Stimulated activated naive CD4-positive, alpha-beta T cell (primary cell): ENCODE data around the gene FUNDC2.
A peak's percentile ranks its signal among the peaks of the same experiment; 100 is the strongest.

Experiments
- DNase-seq, 6 experiments: peaks; one replicate each; lab custom pipeline; 2025; lab: John Stamatoyannopoulos, UW

FUNDC2 gene

DNA sequence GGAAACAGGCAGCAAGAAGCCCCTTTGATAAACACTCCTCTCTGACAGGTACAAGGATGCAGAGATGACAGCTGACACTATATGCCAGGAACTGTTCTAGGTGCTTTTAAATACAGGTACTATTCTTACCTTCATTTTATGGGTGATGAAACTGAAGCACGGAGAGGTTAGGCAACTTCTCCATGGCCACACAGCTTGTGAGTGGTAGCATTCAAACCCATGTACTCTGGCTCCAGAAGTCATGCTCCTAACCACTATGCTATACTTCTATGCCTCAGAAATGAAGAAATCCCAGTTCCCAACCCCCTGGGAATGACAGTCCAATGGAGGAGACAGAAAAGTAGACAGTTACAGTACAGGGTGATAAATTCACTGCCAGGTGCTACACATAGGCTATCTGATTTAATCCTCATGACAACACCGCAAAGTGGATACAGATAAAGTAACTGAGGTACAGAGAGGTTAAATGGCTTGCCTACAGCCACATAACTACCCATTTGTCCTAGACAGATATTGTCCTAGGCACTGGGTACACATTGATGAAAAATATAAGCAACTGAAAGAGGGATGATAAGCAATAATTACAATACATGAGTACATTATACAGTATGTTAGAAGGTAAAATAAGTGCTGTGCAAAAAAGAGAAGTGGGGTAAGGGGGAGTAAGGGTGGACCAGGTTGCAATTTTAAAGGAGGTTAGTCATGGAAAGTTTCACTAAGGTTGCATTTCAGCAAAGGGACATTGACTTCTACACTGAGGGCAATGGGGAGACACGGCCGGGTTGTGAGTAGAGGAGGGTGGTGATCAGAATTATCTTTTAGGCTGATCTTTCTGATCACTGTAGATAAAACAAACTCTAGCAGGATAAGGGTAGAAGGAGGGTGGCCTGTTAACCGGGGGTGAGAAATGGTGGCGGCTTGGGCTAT lies 2.5 kb upstream of the FUNDC2 start:
- DNase-seq = no peak

DNA sequence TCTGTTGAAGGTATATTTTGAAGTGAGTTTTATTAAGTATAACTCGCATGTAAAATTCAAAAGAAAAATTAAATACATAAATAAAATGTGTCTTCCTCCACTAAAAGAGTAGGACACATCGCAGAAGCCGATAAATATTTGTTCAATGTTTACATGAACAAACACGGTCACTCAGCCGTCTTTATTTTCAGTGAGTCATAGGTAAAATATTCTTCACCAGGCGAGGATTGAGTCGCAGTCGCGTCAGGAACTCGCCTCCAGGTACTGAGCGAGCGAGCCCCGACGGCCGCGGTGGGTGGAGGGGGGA lies 271 bp upstream of the FUNDC2 start:
- no peak for DNase-seq

GRCh38 chrX:155027509-155028066 lies 944 bp downstream of the FUNDC2 start:
- peak in 1 of 6 experiments; percentile 8 for DNase-seq

DNA sequence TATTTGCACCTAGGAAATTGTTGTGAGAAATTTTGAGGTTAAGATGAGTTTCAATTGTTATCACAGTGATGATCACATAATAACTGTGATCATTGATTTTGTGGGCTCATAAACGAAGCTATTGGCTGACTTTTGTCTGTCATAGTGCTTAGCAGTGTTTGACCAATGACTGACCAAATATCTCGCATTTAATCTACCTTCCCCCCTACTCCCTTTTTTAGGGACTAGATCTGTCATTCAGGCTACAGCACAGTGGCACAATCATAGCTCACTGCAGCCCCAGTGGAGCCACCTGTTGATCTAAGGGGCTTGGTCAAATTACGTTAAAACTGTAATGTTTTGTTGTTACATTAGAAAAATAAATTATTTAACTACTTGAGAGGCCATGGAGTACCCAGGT lies 1.5 kb downstream of the FUNDC2 start:
- DNase-seq = no peak

- no peak for DNase-seq
Observed at GRCh38 chrX:155028877-155029291, 2.2 kb downstream of the FUNDC2 start.

- no peak for DNase-seq
Observed at GRCh38 chrX:155031657-155032056, 5.0 kb downstream of the FUNDC2 start.

DNA sequence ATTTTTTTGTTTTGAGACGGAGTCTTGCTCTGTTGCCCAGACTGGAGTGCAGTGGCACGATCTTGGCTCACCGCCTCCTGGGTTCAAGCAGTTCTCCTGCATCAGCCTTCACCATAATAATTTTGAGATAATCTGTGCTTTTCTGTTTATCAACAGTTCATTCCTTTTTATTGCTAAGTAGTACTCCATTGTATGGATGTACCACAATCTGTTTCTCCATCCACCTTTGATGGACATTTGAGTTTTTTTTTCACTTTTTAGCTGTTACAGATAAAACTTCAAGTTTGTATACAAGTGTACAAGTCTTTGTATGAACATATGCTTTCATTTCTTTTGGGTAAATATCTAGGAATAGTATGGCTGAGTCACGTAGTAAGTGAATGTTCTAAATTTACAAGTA lies 9.0 kb downstream of the FUNDC2 start:
- DNase-seq = no peak

- no peak for DNase-seq
Observed at GRCh38 chrX:155046129-155046810, 19.6 kb downstream of the FUNDC2 start.

GRCh38 chrX:155046811-155047528 lies 20.3 kb downstream of the FUNDC2 start:
- no peak for DNase-seq

DNA sequence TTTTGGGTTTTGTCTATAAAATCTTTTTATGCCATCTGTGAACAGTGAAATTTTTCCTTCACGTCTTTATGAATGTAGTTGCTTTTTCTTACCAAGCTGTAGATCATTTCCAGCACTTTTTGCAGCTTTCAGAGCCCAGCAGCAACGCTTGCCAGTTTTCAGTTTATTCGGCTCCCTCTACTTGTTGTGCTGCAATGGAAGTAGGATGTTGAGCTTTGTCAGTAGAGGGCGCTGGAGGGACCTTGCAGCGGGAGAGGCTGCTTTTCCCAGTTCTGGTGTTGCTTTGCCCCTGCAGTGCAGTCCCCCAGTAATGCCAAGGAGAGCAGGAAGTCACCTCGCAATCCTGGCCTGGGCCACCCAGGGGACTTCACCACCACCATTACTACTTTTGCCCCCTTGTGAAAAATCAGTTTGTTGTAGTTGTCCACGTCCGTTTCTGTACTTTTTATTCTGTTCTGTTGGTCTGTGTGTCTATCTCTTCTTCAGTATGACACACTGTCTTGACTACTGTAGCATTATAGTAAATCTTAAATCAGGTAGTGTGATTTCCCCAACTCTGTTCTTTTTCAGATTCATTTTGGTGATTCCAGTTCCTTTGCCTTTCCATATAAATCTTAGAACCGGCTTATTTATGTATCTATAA lies 22.5 kb downstream of the FUNDC2 start:
- DNase-seq = peak; percentile 2 to 54 (median 41)

- DNase-seq = no peak
Observed at GRCh38 chrX:155052738-155053498, 26.3 kb downstream of the FUNDC2 start.

- DNase-seq = no peak
Observed at GRCh38 chrX:155053656-155054055, 27.0 kb downstream of the FUNDC2 start.

- DNase-seq = no peak
Observed at GRCh38 chrX:155054255-155054654, 27.6 kb downstream of the FUNDC2 start.

- no peak for DNase-seq
Observed at GRCh38 chrX:155055494-155055893, 28.9 kb downstream of the FUNDC2 start.

DNA sequence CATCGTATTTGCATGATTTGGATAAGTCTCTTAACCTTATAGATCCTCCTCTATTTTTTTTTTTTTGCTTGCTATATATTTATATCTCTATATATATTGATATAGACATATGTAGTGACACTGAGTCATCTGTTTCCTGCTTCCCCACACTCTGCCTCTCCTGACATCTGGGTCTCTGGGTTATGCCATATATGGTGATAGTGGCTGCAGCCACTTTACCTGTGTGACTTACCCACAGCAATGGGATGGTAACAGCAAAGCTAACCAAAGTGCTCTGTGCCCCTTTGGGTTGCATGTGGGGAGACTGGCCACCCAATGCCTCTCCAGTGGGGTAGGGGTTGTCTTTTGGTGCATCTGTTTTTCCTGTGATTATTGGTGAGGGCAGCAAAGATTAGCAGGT lies 29.8 kb downstream of the FUNDC2 start:
- DNase-seq = no peak

DNA sequence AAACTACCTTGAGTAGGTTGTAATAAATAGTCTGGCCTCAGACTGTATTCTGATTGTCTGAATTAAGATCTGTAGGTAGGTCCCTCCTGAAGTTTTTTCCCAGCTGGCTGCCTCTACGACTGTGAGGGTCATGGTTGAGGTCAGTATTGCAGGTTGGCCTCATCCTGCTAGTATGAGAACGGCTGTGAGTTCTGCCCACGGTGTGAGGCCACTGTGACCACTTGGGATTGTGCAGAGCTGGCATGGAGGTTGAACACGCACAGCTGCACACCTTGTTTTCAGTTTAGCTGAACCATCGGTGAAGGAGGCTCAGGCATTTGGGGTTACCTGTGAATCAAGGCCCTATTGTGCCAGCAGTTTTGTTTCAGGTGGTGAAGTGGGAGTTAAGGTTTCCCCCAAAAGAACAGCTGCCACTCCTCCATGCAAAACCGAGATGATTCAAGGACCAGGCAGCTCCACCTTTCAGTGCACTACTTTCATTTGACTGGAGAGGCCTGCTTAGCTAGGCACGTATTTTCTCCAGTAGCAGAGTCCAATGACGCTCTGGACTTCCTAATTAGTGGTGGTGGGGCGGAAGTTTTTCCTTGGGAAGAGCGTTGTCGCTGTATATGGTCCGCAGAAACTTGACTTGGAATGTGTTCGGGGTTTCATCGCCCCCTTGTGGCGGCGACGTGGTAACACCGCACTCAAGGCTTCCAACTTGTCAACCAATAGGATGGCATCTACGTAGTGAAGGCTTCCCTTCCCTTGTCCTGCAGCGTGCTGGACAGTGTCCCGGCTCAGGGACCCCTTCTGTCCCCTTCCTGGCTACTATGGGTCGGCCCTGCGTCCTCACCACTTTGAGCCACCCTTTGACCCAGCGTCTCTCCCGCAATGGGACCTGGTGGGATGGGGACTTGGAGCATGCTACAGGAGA lies 30.5 kb downstream of the FUNDC2 start:
- peak; percentile 14 to 55 (median 43) for DNase-seq

DNA sequence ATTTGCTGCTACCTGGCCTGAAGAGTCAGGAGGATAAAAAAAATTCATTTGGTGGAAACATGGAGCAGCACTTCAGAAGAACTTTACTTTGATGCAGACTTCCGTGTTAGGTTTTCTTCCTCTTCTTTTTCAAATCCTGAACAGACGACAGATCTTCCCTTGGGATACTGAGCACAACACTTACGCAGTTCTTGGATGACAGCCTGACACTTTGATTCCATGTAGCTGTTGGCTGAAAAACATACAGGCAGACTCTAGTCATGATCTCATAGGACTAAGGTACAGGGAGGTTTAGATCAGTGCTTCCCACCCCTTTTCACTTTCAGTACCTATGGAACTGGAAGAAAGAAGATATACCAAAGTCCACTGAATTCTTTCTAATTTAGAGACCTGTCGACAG lies 35.1 kb downstream of the FUNDC2 start:
- DNase-seq = no peak

DNA sequence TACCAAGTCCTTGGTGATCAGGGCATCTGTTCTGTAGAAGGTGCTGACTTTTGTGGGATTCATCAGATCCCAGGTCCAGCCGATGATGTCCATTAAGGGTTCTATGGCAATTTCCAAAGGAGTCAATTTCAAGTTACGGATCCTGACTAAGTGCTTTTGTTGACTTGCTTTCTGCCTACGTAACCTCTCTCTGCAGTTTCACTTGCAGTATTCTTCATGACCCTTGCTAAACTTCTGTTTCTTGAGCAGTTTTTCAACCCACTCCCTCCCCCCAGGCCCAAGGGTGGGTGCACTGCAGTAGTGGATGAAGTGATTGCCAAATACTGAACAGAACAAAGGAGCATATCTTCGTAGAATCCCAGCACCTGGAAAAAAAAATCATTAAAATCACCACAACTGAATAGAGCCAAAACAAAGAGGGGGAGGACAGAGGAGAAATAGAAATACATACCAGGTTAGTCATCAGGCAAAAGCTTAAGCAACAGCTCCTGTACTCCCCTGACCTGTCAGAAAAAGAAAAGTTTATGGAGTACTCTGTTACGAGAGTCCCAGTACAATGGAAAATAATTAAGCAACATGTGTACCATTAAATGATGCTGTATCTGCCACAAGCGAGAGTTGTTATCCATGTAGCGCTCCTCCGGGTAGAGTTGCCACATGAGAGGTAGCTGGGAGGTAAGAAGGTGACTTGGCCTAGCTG lies 38.5 kb downstream of the FUNDC2 start:
- DNase-seq = no peak

DNA sequence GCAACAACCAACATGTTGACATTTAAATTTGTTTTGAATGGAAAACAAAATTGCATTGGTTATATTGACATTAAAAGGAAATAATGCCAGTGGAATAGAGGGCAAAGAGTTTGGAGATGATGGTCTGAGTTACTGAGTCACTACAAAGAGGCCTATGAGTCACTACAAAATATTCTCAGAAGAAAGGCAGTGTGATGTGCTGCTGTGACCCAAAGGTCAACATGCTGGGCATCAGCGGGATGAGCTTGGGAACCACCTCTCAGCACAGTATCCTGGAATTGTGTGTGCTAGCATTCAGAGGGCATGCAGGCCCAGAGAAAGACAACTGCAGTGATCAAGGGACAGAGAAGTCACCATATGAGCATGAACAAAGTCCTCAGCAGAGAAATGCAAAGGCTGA lies 41.5 kb downstream of the FUNDC2 start:
- DNase-seq = no peak

DNA sequence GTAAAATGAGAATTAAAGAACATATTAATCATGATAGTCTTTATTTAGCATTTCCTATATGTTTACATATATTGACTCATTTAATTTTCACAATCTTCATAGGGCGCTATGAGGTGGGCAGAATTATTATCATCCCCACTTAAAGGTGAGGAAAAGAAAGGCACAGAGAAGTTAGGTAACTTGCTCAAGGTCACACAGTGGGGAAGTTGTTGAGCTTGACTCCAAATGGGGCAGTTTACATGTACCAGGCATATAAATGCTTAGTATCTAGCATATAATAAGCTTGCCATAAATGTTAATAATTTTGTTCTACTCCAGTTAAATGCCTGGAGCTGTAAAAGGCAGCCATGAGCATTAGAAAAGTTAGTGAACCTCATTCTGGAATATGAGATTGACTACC lies 42.8 kb downstream of the FUNDC2 start:
- no peak for DNase-seq
